HepG2 (cell line): ENCODE measurements around the gene CDK2. TPM values are rescaled to one million over a fixed set of nuclear protein-coding genes. Genes with fewer than 3 reads are reported as not detected.
A peak's percentile ranks its signal among the peaks of the same experiment; 100 is the strongest.

Experiments
- DR1 ChIP-seq: sonication (generic); formaldehyde crosslinking; IDR thresholded peaks from 2 replicates; pipeline ENCODE4 v1.8.0; 2021; ENCODE audit warnings: mild to moderate bottlenecking, missing genetic modification reagents, inconsistent platforms
- FOXO1 ChIP-seq: sonication (generic); formaldehyde crosslinking; IDR thresholded peaks from 2 replicates; pipeline ENCODE4 v1.4.0; 2020; ENCODE audit warnings: missing genetic modification reagents
- MAFG ChIP-seq: sonication (generic); formaldehyde crosslinking; IDR thresholded peaks from 2 replicates; pipeline ENCODE4 v1.5.1; 2020; ENCODE audit warnings: mild to moderate bottlenecking, missing genetic modification reagents
- NFIC ChIP-seq: IDR thresholded peaks from 2 replicates; pipeline ENCODE4 v1.6.1; 2012; ENCODE audit warnings: mild to moderate bottlenecking, low read length, inconsistent platforms
- SALL1 ChIP-seq: sonication (generic); formaldehyde crosslinking; IDR thresholded peaks from 2 replicates; pipeline ENCODE4 v1.8.0; 2022; ENCODE audit warnings: mild to moderate bottlenecking, missing genetic modification reagents
- SP4 ChIP-seq: sonication (generic); formaldehyde crosslinking; IDR thresholded peaks from 2 replicates; pipeline ENCODE4 v1.8.1; 2023; ENCODE audit warnings: mild to moderate bottlenecking, missing genetic modification reagents
- TCF12 ChIP-seq, 2 experiments: fragments of 450-650 bp in 1 of 2; sonication (generic) in 1 of 2; formaldehyde crosslinking in 1 of 2; IDR thresholded peaks; 2 replicates each; pipeline versions ENCODE4 v1.6.1 to v1.8.0; 2017 to 2022; ENCODE audit warnings: antibody characterized with exemption in 1 of 2, mild to moderate bottlenecking in 1 of 2, missing genetic modification reagents in 1 of 2, moderate library complexity in 1 of 2
- TEAD3 ChIP-seq: optimal IDR thresholded peaks from 2 replicates; pipeline ENCODE3; 2016; ENCODE audit warnings: borderline replicate concordance
- THYN1 ChIP-seq: sonication (generic); formaldehyde crosslinking; IDR thresholded peaks from 2 replicates; pipeline ENCODE4 v1.8.1; 2023; ENCODE audit warnings: low read depth, mild to moderate bottlenecking, moderate library complexity, missing genetic modification reagents, borderline replicate concordance
- TMF1 ChIP-seq: sonication (generic); formaldehyde crosslinking; IDR thresholded peaks from 2 replicates; pipeline ENCODE4 v1.8.1; 2022; ENCODE audit warnings: low read depth, missing genetic modification reagents
- ZNF234 ChIP-seq: sonication (generic); formaldehyde crosslinking; conservative IDR thresholded peaks from 2 replicates; pipeline ENCODE4 v1.5.1; 2020; ENCODE audit warnings: mild to moderate bottlenecking, missing genetic modification reagents
- ZNF235 ChIP-seq: sonication (generic); formaldehyde crosslinking; IDR thresholded peaks from 2 replicates; pipeline ENCODE4 v1.8.1; 2023; ENCODE audit warnings: mild to moderate bottlenecking, missing genetic modification reagents, borderline replicate concordance
- ZNF274 ChIP-seq: sonication (generic); formaldehyde crosslinking; IDR thresholded peaks from 2 replicates; pipeline ENCODE4 v1.5.1; 2020; ENCODE audit warnings: mild to moderate bottlenecking, missing genetic modification reagents
- ZNF598 ChIP-seq: sonication (generic); formaldehyde crosslinking; IDR thresholded peaks from 2 replicates; pipeline ENCODE4 v1.5.1; 2020; ENCODE audit warnings: mild to moderate bottlenecking, missing genetic modification reagents, borderline replicate concordance
- ZZZ3 ChIP-seq: sonication (generic); formaldehyde crosslinking; IDR thresholded peaks from 2 replicates; pipeline ENCODE4 v1.4.0; 2020; ENCODE audit warnings: missing genetic modification reagents, mild to moderate bottlenecking, borderline replicate concordance
- polyA plus RNA-seq, 8 experiments: library from polyadenylated mRNA; depleted of rRNA in 3 of 8; stranded (reverse) in 7 of 8; unstranded in 1 of 8; fragments of >200 nt; fragmentation: Illumina TruSeq in 4 of 8; extraction: Trizol in 4 of 8; gene quantifications; 2 replicates each; pipeline versions ENCODE4 v1.2.1 to v1.2.3, GENCODE V29; 2011 to 2016; ENCODE audit warnings: low read depth in 4 of 8, missing spikeins in 1 of 8, mixed read lengths in 1 of 8; ENCODE audit not compliant: insufficient read depth in 1 of 8
- total RNA-seq, 5 experiments: library from RNA; depleted of rRNA; stranded (reverse); fragments of >200 nt; fragmentation: Illumina TruSeq; extraction: Trizol; gene quantifications; 2 replicates each; pipeline ENCODE4 v1.2.3, GENCODE V29; 2016; ENCODE audit warnings: low read depth in 1 of 5
- TF ChIP-seq, protein P1 (sequence below): IDR thresholded peaks from 2 replicates; pipeline ENCODE4 v1.6.1; 2016; ENCODE audit warnings: low read depth, control low read depth
- TF ChIP-seq, protein P2 (sequence below): sonication (generic); formaldehyde crosslinking; IDR thresholded peaks from 2 replicates; pipeline ENCODE4 v1.5.0; 2020; ENCODE audit warnings: missing genetic modification reagents
- TF ChIP-seq, protein P3 (sequence below), 2 experiments: sonication (generic) in 1 of 2; formaldehyde crosslinking in 1 of 2; IDR thresholded peaks; 2 replicates each; pipeline versions ENCODE4 v1.4.0 to v1.6.1; 2016 to 2020; ENCODE audit warnings: borderline replicate concordance in 1 of 2, low read depth in 1 of 2, mild to moderate bottlenecking in 1 of 2, missing genetic modification reagents in 1 of 2
- TF ChIP-seq, protein P4 (sequence below): IDR thresholded peaks from 2 replicates; pipeline ENCODE4 v1.6.1; 2016; ENCODE audit warnings: missing genetic modification reagents, missing compliant biosample characterization

The CDK2 gene
- total and polyA plus RNA-seq, 2 of the 13 experiments (the other 11 are each of a cell fraction or from before 2014, with no cell fraction given), result 47.5 to 52.6 TPM

DNA sequence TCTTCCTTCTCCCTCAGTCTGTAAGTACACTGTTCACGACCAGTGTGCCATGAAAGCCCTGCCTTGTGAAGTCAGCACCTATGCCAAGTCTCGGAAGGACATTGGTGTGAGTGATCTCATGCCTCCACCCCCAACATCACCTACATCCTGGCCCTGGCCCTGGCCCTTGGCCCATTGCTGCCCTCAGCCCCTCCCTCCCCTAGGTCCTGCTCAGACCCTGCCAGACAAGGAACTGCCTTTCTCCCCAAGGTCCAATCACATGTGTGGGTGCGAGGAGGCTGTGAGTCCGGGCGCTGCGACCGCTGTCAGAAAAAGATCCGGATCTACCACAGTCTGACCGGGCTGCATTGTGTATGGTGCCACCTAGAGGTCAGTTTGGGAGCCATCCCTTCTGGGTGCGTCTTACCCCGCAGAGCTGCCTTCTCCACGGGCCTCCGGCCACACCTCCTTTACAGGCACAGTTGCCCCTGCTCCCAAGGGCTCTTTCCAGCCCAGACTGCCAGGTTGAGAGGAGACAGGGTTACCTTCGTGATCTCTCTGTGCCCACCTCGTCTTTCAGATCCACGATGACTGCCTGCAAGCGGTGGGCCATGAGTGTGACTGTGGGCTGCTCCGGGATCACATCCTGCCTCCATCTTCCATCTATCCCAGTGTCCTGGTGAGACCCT, 26.4 kb upstream of the CDK2 start (continued):
- TF ChIP-seq ZZZ3 (no peak), SALL1 (CRISPR knock-in tag) (peak; percentile 46; the same call in 1 of the 2 replicates), ZNF598 (CRISPR knock-in tag) (peak; percentile 81; the same call in 1 of the 2 replicates), SP4 (0 out of 2 replicates have a peak, but pooled peaks have one; percentile 13), ZNF235 (no peak), TEAD3 (CRISPR knock-in tag) (no peak), TCF12 (IDR thresholded peaks at IDR 0.05) (no peak), TCF12 (CRISPR knock-in tag; IDR thresholded peaks at IDR 0.05) (no peak), MAFG (CRISPR knock-in tag) (no peak), FOXO1 (CRISPR knock-in tag) (peak; percentile 21; the same call in 1 of the 2 replicates), THYN1 (no peak), TMF1 (no peak), ZNF234 (CRISPR knock-in tag) (no peak), DR1 (CRISPR knock-in tag) (no peak), NFIC (no peak), ZNF274 (CRISPR knock-in tag) (peak; percentile 79; the same call in 1 of the 2 replicates)
- TF ChIP-seq, protein P1, sequence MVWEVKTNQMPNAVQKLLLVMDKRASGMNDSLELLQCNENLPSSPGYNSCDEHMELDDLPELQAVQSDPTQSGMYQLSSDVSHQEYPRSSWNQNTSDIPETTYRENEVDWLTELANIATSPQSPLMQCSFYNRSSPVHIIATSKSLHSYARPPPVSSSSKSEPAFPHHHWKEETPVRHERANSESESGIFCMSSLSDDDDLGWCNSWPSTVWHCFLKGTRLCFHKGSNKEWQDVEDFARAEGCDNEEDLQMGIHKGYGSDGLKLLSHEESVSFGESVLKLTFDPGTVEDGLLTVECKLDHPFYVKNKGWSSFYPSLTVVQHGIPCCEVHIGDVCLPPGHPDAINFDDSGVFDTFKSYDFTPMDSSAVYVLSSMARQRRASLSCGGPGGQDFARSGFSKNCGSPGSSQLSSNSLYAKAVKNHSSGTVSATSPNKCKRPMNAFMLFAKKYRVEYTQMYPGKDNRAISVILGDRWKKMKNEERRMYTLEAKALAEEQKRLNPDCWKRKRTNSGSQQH (CRISPR knock-in tag), result no peak
- TF ChIP-seq, protein P2, sequence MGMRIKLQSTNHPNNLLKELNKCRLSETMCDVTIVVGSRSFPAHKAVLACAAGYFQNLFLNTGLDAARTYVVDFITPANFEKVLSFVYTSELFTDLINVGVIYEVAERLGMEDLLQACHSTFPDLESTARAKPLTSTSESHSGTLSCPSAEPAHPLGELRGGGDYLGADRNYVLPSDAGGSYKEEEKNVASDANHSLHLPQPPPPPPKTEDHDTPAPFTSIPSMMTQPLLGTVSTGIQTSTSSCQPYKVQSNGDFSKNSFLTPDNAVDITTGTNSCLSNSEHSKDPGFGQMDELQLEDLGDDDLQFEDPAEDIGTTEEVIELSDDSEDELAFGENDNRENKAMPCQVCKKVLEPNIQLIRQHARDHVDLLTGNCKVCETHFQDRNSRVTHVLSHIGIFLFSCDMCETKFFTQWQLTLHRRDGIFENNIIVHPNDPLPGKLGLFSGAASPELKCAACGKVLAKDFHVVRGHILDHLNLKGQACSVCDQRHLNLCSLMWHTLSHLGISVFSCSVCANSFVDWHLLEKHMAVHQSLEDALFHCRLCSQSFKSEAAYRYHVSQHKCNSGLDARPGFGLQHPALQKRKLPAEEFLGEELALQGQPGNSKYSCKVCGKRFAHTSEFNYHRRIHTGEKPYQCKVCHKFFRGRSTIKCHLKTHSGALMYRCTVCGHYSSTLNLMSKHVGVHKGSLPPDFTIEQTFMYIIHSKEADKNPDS (CRISPR knock-in tag), result 0 out of 2 replicates have a peak, but pooled peaks have one; percentile 37
- TF ChIP-seq, protein P3, sequence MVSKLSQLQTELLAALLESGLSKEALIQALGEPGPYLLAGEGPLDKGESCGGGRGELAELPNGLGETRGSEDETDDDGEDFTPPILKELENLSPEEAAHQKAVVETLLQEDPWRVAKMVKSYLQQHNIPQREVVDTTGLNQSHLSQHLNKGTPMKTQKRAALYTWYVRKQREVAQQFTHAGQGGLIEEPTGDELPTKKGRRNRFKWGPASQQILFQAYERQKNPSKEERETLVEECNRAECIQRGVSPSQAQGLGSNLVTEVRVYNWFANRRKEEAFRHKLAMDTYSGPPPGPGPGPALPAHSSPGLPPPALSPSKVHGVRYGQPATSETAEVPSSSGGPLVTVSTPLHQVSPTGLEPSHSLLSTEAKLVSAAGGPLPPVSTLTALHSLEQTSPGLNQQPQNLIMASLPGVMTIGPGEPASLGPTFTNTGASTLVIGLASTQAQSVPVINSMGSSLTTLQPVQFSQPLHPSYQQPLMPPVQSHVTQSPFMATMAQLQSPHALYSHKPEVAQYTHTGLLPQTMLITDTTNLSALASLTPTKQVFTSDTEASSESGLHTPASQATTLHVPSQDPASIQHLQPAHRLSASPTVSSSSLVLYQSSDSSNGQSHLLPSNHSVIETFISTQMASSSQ (IDR thresholded peaks at IDR 0.05; ENCODE audit: low read depth), result no peak
- TF ChIP-seq, protein P3 (CRISPR knock-in tag; IDR thresholded peaks at IDR 0.05; ENCODE audit: borderline replicate concordance), result peak; percentile 27; the same call in 1 of the 2 replicates
- TF ChIP-seq, protein P4, sequence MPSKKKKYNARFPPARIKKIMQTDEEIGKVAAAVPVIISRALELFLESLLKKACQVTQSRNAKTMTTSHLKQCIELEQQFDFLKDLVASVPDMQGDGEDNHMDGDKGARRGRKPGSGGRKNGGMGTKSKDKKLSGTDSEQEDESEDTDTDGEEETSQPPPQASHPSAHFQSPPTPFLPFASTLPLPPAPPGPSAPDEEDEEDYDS (CRISPR knock-in tag), result peak; percentile 36; the same call in 1 of the 2 replicates
